CD4-positive, alpha-beta T cell (primary cell): ENCODE data around the gene DNLZ. TPM values are rescaled to one million over a fixed set of nuclear protein-coding genes. Genes with fewer than 3 reads are reported as not detected.
A peak's percentile ranks its signal among the peaks of the same experiment; 100 is the strongest.

Experiments used
- ATAC-seq: fragments of 200-7000 bp; cut with Tn5 transposase; one replicate; pipeline ENCODE4 v1.10.0; 2022; ENCODE audit warnings: mild to moderate bottlenecking; ENCODE audit not compliant: poor library complexity
- CTCF ChIA-PET: fragments of 350-600 bp; sonication (Branson Sonifier 250); formaldehyde crosslinking; loops from one replicate; lab custom pipeline; 2021; ENCODE audit warnings: antibody characterized with exemption, inconsistent platforms; lab: Charles Lee
- POLR2A ChIA-PET: fragments of 350-600 bp; sonication (Branson Sonifier 250); formaldehyde crosslinking; loops from one replicate; lab custom pipeline; 2021; ENCODE audit warnings: antibody characterized with exemption, inconsistent platforms; lab: Charles Lee
- DNase-seq, 14 experiments: peaks; one replicate each; pipeline ENCODE4 v3.0.0-alpha.2; 2013 to 2020; ENCODE audit warnings: mixed read lengths in 2 of 14
- H3K27ac ChIP-seq, 2 donors: one replicate each; pipeline versions ENCODE4 v1.5.1 to v1.7.0; 2013; ENCODE audit warnings: low read length in 2 of 2, low read depth in 1 of 2, mild to moderate bottlenecking in 1 of 2
- H3K27me3 ChIP-seq, 2 experiments: 1 replicate in 1 of 2; 2 replicates in 1 of 2; pipeline versions ENCODE4 v1.6.1 to v1.7.0; 2013; ENCODE audit warnings: low read length in 2 of 2, control low read depth in 1 of 2, mild to moderate bottlenecking in 1 of 2, moderate library complexity in 1 of 2; ENCODE audit not compliant: insufficient read depth in 2 of 2, control insufficient read depth in 1 of 2
- H3K36me3 ChIP-seq: one replicate; pipeline ENCODE4 v1.6.1; 2013; ENCODE audit warnings: low read length, control low read depth; ENCODE audit not compliant: insufficient read depth
- H3K4me1 ChIP-seq: one replicate; pipeline ENCODE4 v1.6.1; 2013; ENCODE audit warnings: low read length, control low read depth; ENCODE audit not compliant: insufficient read depth
- H3K4me3 ChIP-seq: one replicate; pipeline ENCODE4 v1.5.1; 2013; ENCODE audit warnings: mild to moderate bottlenecking, low read length, moderate library complexity
- H3K9me3 ChIP-seq, 2 experiments: 1 replicate in 1 of 2; 2 replicates in 1 of 2; pipeline versions ENCODE4 v1.6.1 to v1.7.0; 2013; ENCODE audit warnings: low read length in 2 of 2, mild to moderate bottlenecking in 2 of 2, control low read depth in 1 of 2, moderate library complexity in 1 of 2; ENCODE audit not compliant: control insufficient read depth in 1 of 2, insufficient read depth in 1 of 2
- H3K27ac Mint-ChIP-seq: one replicate; pipeline ENCODE4 v1.8.0; 2020; ENCODE audit warnings: mixed read lengths
- H3K27me3 Mint-ChIP-seq: one replicate; pipeline ENCODE4 v1.8.0; 2021; ENCODE audit warnings: mixed read lengths
- H3K36me3 Mint-ChIP-seq: one replicate; pipeline ENCODE4 v1.8.0; 2021; ENCODE audit warnings: low read depth, mixed read lengths
- H3K4me1 Mint-ChIP-seq: one replicate; pipeline ENCODE4 v1.8.0; 2021; ENCODE audit warnings: low read depth, mixed read lengths
- H3K4me3 Mint-ChIP-seq: one replicate; pipeline ENCODE4 v1.8.0; 2020; ENCODE audit warnings: mild to moderate bottlenecking, mixed read lengths
- H3K9me3 Mint-ChIP-seq: one replicate; pipeline ENCODE4 v1.8.0; 2020; ENCODE audit warnings: mixed read lengths
- CTCF ChIP-seq: fragments of 200-600 bp; IDR thresholded peaks from one replicate; pipeline ENCODE4 v1.8.0; 2022; ENCODE audit warnings: antibody characterized with exemption, mild to moderate bottlenecking
- intact Hi-C, 2 experiments: fragments of 100-400 bp; cut with DNase I in 1 of 2; cut with micrococcal nuclease in 1 of 2; formaldehyde crosslinking; loops; one replicate each; pipeline versions ENCODE4 v1.15.1 to v1.9.0; 2023 to 2025; cut with DNase I, micrococcal nuclease
- total RNA-seq, 174 experiments: library from RNA in 2 of 174; stranded (reverse) in 2 of 174; gene quantifications; one replicate each; pipeline ENCODE4 v1.2.3 and lab custom pipeline; 2021 to 2026

The DNLZ gene
- total RNA-seq, 2 experiments from 2014 or later = 15.4 to 17.0 TPM

DNA sequence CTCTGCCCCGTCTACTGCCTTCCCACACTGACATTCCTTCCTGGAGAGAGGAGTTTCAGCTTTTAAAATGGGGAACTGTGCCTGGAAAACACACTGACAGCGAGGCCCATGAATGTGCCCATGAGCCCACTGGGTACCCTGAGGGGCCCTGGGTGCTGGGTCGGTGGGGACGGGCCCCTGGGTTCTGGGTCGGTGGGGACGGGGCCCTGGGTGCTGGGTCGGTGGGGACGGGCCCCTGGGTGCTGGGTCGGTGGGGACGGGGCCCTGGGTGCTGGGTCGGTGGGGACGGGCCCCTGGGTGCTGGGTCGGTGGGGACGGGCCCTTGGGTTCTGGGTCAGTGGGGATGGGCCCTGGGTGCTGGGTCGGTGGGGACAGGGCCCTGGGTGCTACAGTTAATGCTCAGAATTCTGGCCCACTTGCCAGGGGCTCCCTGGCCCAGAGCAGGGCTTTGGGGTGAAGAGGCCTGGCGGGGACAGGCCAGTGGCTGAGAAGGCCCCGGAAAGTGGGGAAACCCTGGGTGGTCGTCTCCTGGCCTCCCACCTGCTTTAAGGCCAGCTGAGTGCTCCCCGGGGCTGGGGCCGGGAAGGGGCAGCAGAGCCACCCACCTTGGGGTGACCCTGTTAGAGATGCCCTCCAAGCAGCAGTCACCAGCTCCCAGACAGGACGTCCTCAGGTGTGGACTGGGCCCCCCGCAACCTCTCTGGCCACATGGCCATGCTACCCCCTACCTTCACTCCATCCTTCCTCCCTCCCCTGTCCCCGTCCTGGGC lies 33.7 kb downstream of the DNLZ start:
- H3K4me3 Mint-ChIP-seq = no peak overlapping the region
- CTCF ChIA-PET = no interaction called here
- peaks cover 0 to 2% of the 10 kb centered on the region in 2 experiments for H3K27me3 ChIP-seq

DNA sequence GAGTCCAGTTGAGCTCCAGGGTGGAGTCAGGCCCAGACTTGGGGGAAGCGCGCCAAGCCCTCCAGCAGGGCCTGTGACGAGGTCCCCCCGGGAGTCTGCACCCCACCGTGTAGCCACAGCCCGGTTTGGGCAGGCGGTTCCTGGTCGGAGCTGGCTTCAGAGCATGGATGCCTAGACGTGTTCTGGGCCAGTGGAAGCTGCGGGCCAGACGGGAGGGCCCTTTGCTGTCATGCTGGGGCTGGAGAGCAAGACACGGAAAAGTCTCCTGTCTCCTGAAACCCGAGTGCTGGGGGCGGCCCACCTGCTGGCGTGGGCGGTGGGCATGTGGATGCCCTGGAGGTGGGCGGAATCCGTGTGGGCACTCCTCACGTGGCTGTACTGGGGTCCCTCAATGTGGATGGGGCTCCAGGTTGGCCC lies 34.3 kb downstream of the DNLZ start:
- H3K36me3 ChIP-seq = no peaks in the 10 kb centered on the region
- H3K27ac ChIP-seq = no peak overlapping the region
- ATAC-seq (no peak), DNase-seq (no peak)
- H3K27ac Mint-ChIP-seq = no peak overlapping the region
- TF ChIP-seq CTCF = no peak
- no peaks in the 10 kb centered on the region for H3K9me3 Mint-ChIP-seq
- peaks cover 0 to 2% of the 10 kb centered on the region in 2 experiments for H3K27me3 ChIP-seq
- H3K4me1 ChIP-seq = peaks cover 26% of the 10 kb centered on the region
- CTCF ChIA-PET = no interaction called here
- H3K4me1 Mint-ChIP-seq = peaks cover 5% of the 10 kb centered on the region
- no peak overlapping the region for H3K4me3 Mint-ChIP-seq
- H3K4me3 ChIP-seq = no peak overlapping the region
- no peaks in the 10 kb centered on the region for H3K27me3 Mint-ChIP-seq
- intact Hi-C loops = no loop called here
- H3K9me3 ChIP-seq = peaks cover 0 to 4% of the 10 kb centered on the region in 2 experiments
- POLR2A ChIA-PET = no interaction called here
- no peaks in the 10 kb centered on the region for H3K36me3 Mint-ChIP-seq

More for the DNA sequence above, 33.7 kb downstream of the DNLZ start:
- Mint-ChIP-seq H3K27me3 (no peaks in the 10 kb centered on the region), H3K4me1 (peaks cover 5% of the 10 kb centered on the region), H3K36me3 (no peaks in the 10 kb centered on the region), H3K9me3 (no peaks in the 10 kb centered on the region), H3K27ac (no peak overlapping the region)
- POLR2A ChIA-PET = no interaction called here
- Histone ChIP-seq H3K4me1 (peaks cover 26% of the 10 kb centered on the region), H3K27ac (no peak overlapping the region), H3K36me3 (no peaks in the 10 kb centered on the region), H3K9me3 (peaks cover 0 to 4% of the 10 kb centered on the region in 2 experiments), H3K4me3 (no peak overlapping the region)
- no peak for ATAC-seq
- TF ChIP-seq CTCF = no peak
- intact Hi-C loops = no loop called here
- no peak for DNase-seq

DNA sequence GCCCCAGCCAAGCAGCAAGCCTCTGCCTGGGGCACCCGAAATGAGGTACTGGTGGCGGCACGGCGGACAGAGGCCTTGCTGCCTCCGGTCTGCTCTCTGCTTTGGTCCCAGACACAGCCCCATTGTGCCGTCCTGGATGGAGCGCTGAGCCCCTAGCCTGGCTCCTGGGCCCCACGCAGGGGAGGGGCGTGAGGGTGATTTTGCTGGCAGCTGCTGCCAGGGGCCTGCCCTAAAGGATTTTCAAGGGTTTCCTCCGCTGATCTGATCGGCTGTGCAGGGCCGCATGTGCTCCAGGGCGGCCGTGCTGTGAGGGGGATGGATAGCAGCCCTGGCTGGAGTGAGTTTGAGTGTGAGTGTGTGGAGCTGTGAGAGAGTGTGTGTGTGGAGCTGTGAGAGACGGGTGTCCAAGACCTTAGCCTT lies 34.9 kb downstream of the DNLZ start:
- peaks cover 26% of the 10 kb centered on the region for H3K4me1 ChIP-seq
- no peak overlapping the region for H3K27ac Mint-ChIP-seq
- H3K27ac ChIP-seq = no peak overlapping the region
- ATAC-seq = no peak
- intact Hi-C loops = no loop called here
- peak overlapping the region; percentile 85 for H3K4me3 Mint-ChIP-seq
- no peaks in the 10 kb centered on the region for H3K36me3 Mint-ChIP-seq
- no peaks in the 10 kb centered on the region for H3K9me3 Mint-ChIP-seq
- ChIA-PET POLR2A (no interaction called here), CTCF (no interaction called here)
- H3K4me3 ChIP-seq = no peak overlapping the region
- H3K4me1 Mint-ChIP-seq = peaks cover 5% of the 10 kb centered on the region
- H3K36me3 ChIP-seq = no peaks in the 10 kb centered on the region
- peaks cover 0 to 2% of the 10 kb centered on the region in 2 experiments for H3K27me3 ChIP-seq
- peaks cover 0 to 4% of the 10 kb centered on the region in 2 experiments for H3K9me3 ChIP-seq
- H3K27me3 Mint-ChIP-seq = no peaks in the 10 kb centered on the region
- no peak for TF ChIP-seq CTCF
- no peak for DNase-seq
